ENCODE measurements around the gene PIK3R5.

GRCh38 chr17:8997994-8998628, 32.6 kb upstream of the PIK3R5 start:
- TF ChIP-seq NFIC (IDR thresholded peaks at IDR 0.05) (no peak), MAX (IDR thresholded peaks at IDR 0.05) (no peak), REST (IDR thresholded peaks at IDR 0.05; ENCODE audit: low read depth) (no peak), TAF1 (IDR thresholded peaks at IDR 0.05; ENCODE audit: low read depth) (no peak), YY1 (IDR thresholded peaks at IDR 0.05; ENCODE audit: low read depth) (peak; percentile 86), TEAD4 (IDR thresholded peaks at IDR 0.05) (no peak), TCF12 (IDR thresholded peaks at IDR 0.05; ENCODE audit: low read depth) (no peak), ZBTB7A (IDR thresholded peaks at IDR 0.05; ENCODE audit: low read depth) (no peak), RAD21 (IDR thresholded peaks at IDR 0.05; ENCODE audit: low read depth) (peak; percentile 75), EP300 (IDR thresholded peaks at IDR 0.05; ENCODE audit: borderline replicate concordance) (no peak), CEBPB (IDR thresholded peaks at IDR 0.05) (no peak), USF1 (IDR thresholded peaks at IDR 0.05) (no peak)

Measured in Ishikawa (cell line).